ENCODE data around the gene UBE2G2. TPM values are rescaled to one million over a fixed set of nuclear protein-coding genes. Genes with fewer than 3 reads are reported as not detected.

Gene UBE2G2
- total and polyA plus RNA-seq, 2 of the 4 experiments (the other 2 are of a cell fraction) = 65.4 to 91.7 TPM

DNA sequence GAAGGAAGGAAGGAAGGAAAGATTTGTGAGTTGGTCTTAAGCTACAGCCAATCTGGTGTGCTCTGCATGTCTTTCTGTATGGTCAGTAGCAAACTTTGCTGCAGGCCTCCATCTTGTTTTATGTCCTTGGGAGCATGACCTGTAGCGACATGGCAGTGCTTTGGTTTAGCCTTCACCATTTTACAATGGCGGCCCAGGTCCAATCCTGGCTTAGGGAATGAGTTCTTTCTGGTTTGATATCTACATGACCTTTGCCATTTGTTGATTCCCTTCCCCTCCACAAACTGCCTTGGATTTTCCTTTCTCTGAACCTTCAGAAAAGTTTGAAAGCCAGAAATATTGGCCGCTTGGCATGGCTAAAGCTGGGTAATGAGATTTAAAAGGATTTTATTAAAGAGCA, 59.7 kb downstream of the UBE2G2 start:
- Histone ChIP-seq H3K27me3 (ENCODE audit: control insufficient read depth, insufficient read depth, low read length) (peaks cover 10% of the 10 kb centered on the region), H3K4me1 (ENCODE audit: control insufficient read depth, insufficient read depth, low read length) (no peaks in the 10 kb centered on the region), H2BK5ac (ENCODE audit: low read depth, low read length, poor library complexity, severe bottlenecking) (no peak overlapping the region), H4K20me1 (ENCODE audit: insufficient read depth, low read length) (no peaks in the 10 kb centered on the region), H3K79me1 (ENCODE audit: low read depth in 1 of 2, low read length in 2 of 2) (no peaks in the 10 kb centered on the region), H4K5ac (ENCODE audit: low read depth, low read length) (no peak overlapping the region), H4K8ac (ENCODE audit: low read depth in 2 of 2, low read length in 2 of 2) (no peak overlapping the region), H2BK120ac (ENCODE audit: low read depth, low read length) (no peak overlapping the region), H3K4me3 (ENCODE audit: insufficient read depth, low read depth, low read length) (no peak overlapping the region), H3K9ac (ENCODE audit: low read depth, low read length) (no peak overlapping the region), H3K18ac (ENCODE audit: low read depth, low read length) (no peak overlapping the region), H3K56ac (ENCODE audit: extremely low read depth, insufficient read depth, low read length) (no peak overlapping the region), H2BK15ac (ENCODE audit: low read depth, low read length) (no peak overlapping the region), H3K23ac (ENCODE audit: low read depth, low read length) (no peak overlapping the region), H3K27ac (ENCODE audit: insufficient read depth, low read length) (no peak overlapping the region), H3K36me3 (ENCODE audit: control insufficient read depth, insufficient read depth, low read length) (no peaks in the 10 kb centered on the region), H2AK9ac (replicated peaks; ENCODE audit: low read depth, low read length, poor library complexity) (no peak overlapping the region), H2BK20ac (ENCODE audit: low read depth, low read length) (no peak overlapping the region), H3K9me1 (ENCODE audit: insufficient read depth, low read length) (no peaks in the 10 kb centered on the region), H2AK5ac (ENCODE audit: low read depth, low read length) (no peak overlapping the region), H3K9me3 (ENCODE audit: control insufficient read depth, insufficient read depth, low read length) (peaks cover 28% of the 10 kb centered on the region), H3K4ac (ENCODE audit: low read depth, low read length) (no peak overlapping the region), H2AFZ (replicated peaks; ENCODE audit: low read length, poor library complexity) (no peak overlapping the region), H3K4me2 (ENCODE audit: low read depth, low read length) (no peak overlapping the region), H4K91ac (ENCODE audit: insufficient read depth, low read depth, low read length) (no peak overlapping the region), H3K14ac (replicated peaks; ENCODE audit: low read depth, low read length) (no peak overlapping the region)
- no peak for TF ChIP-seq CHD1 (IDR thresholded peaks at IDR 0.05; ENCODE audit: low read depth, low read length)
- TF ChIP-seq MAZ (IDR thresholded peaks at IDR 0.05; ENCODE audit: borderline replicate concordance, low read depth, low read length) = no peak
- TF ChIP-seq POLR2A (IDR thresholded peaks at IDR 0.05; ENCODE audit: low read depth, low read length) = no peak
- no peak for TF ChIP-seq RFX5 (IDR thresholded peaks at IDR 0.05; ENCODE audit: low read depth, low read length)
- TF ChIP-seq, protein P1, sequence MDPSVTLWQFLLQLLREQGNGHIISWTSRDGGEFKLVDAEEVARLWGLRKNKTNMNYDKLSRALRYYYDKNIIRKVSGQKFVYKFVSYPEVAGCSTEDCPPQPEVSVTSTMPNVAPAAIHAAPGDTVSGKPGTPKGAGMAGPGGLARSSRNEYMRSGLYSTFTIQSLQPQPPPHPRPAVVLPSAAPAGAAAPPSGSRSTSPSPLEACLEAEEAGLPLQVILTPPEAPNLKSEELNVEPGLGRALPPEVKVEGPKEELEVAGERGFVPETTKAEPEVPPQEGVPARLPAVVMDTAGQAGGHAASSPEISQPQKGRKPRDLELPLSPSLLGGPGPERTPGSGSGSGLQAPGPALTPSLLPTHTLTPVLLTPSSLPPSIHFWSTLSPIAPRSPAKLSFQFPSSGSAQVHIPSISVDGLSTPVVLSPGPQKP (IDR thresholded peaks at IDR 0.05; ENCODE audit: borderline replicate concordance, low read depth, low read length) = no peak
- no peak for TF ChIP-seq BHLHE40 (IDR thresholded peaks at IDR 0.05; ENCODE audit: low read depth, low read length)
- no peak for TF ChIP-seq MXI1 (IDR thresholded peaks at IDR 0.05; ENCODE audit: borderline replicate concordance, low read depth, low read length)
- no peak for TF ChIP-seq RAD21 (IDR thresholded peaks at IDR 0.05; ENCODE audit: low read length)
- TF ChIP-seq, protein P2, sequence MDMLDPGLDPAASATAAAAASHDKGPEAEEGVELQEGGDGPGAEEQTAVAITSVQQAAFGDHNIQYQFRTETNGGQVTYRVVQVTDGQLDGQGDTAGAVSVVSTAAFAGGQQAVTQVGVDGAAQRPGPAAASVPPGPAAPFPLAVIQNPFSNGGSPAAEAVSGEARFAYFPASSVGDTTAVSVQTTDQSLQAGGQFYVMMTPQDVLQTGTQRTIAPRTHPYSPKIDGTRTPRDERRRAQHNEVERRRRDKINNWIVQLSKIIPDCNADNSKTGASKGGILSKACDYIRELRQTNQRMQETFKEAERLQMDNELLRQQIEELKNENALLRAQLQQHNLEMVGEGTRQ (IDR thresholded peaks at IDR 0.05; ENCODE audit: low read depth, low read length) = no peak
- ATAC-seq (ENCODE audit: low read depth) (no peak), DNase-seq (no peak)
- dilution Hi-C loops (cut with HindIII; ENCODE audit: low sequenced_read_pairs, unreplicated experiment) (no loop called here), in situ Hi-C loops (cut with MboI; ENCODE audit: low sequenced_read_pairs) (no loop called here), intact Hi-C loops (cut with micrococcal nuclease) (no loop called here)
- CTCF ChIA-PET = interaction anchor here (1.0 to 1.4 kb wide), 3 partner anchors 13 to 396 kb away, joined by 3 read pairs; no protein-coding TSS in a partner anchor
- WGBS, 2 experiments (ENCODE audit: extremely low coverage in 2 of 2, insufficient read length in 1 of 2) = no CpG with 5 or more reads among the region's 3 CpGs
- BruUV-seq (replicated peaks) = no TSS peak
- POLR2A ChIA-PET (ENCODE audit: unreplicated experiment) = no interaction called here
